HEK293T (cell line): ENCODE data around the gene KDM2B.

ENCODE experiments used
- CTCF ChIA-PET: fragments of 350-600 bp; formaldehyde crosslinking; extraction: SDS; loops from one replicate; lab custom pipeline; 2021; ENCODE audit warnings: antibody characterized with exemption, inconsistent platforms; lab: Yijun Ruan, JAX
- POLR2A ChIA-PET: fragments of 350-600 bp; formaldehyde crosslinking; extraction: SDS; loops from one replicate; lab custom pipeline; 2020; ENCODE audit warnings: antibody characterized with exemption, inconsistent platforms; lab: Yijun Ruan, JAX
- DNase-seq: peaks from one replicate; pipeline ENCODE4 v3.0.0; 2012; ENCODE audit warnings: mixed read lengths; ENCODE audit errors: extremely low spot score
- ARNT ChIP-seq: fragments of 450-650 bp; IDR thresholded peaks from 2 replicates; pipeline ENCODE4 v1.6.1; 2017; ENCODE audit warnings: mild to moderate bottlenecking
- BHLHE40 ChIP-seq: fragments of 450-650 bp; IDR thresholded peaks from 2 replicates; pipeline ENCODE4 v1.6.1; 2016; ENCODE audit warnings: mild to moderate bottlenecking, moderate library complexity, borderline replicate concordance
- CTBP1 ChIP-seq: fragments of 450-650 bp; IDR thresholded peaks from 2 replicates; pipeline ENCODE4 v1.6.1; 2016; ENCODE audit warnings: borderline replicate concordance
- ELF4 ChIP-seq: fragments of 450-650 bp; IDR thresholded peaks from 2 replicates; pipeline ENCODE4 v1.6.1; 2017; ENCODE audit warnings: antibody characterized with exemption
- FOXA1 ChIP-seq: fragments of 450-650 bp; IDR thresholded peaks from 2 replicates; pipeline ENCODE4 v1.6.1; 2016; ENCODE audit warnings: mild to moderate bottlenecking
- FOXK2 ChIP-seq: fragments of 450-650 bp; IDR thresholded peaks from 2 replicates; pipeline ENCODE4 v1.6.1; 2016; ENCODE audit warnings: mild to moderate bottlenecking
- FOXM1 ChIP-seq: fragments of 450-650 bp; IDR thresholded peaks from 2 replicates; pipeline ENCODE4 v1.6.1; 2017; ENCODE audit warnings: mild to moderate bottlenecking, borderline replicate concordance
- HDGF ChIP-seq: fragments of 450-650 bp; IDR thresholded peaks from 2 replicates; pipeline ENCODE4 v1.6.1; 2017; ENCODE audit warnings: antibody characterized with exemption, borderline replicate concordance
- L3MBTL2 ChIP-seq: fragments of 450-650 bp; conservative IDR thresholded peaks from 2 replicates; pipeline ENCODE4 v1.6.1; 2016; ENCODE audit warnings: mild to moderate bottlenecking
- LEF1 ChIP-seq: fragments of 450-650 bp; IDR thresholded peaks from 2 replicates; pipeline ENCODE4 v1.6.1; 2017; ENCODE audit warnings: mild to moderate bottlenecking, borderline replicate concordance
- NFRKB ChIP-seq: fragments of 450-650 bp; IDR thresholded peaks from 2 replicates; pipeline ENCODE4 v1.6.1; 2016; ENCODE audit warnings: mild to moderate bottlenecking, moderate library complexity
- PKNOX1 ChIP-seq: fragments of 450-650 bp; IDR thresholded peaks from 2 replicates; pipeline ENCODE4 v1.6.1; 2016
- SP1 ChIP-seq: fragments of 450-650 bp; IDR thresholded peaks from 2 replicates; pipeline ENCODE4 v1.6.1; 2017
- SUZ12 ChIP-seq: fragments of 450-650 bp; IDR thresholded peaks from 2 replicates; pipeline ENCODE4 v1.6.1; 2016; ENCODE audit warnings: mild to moderate bottlenecking
- TARDBP ChIP-seq: fragments of 450-650 bp; IDR thresholded peaks from 2 replicates; pipeline ENCODE4 v1.6.1; 2016
- ZNF384 ChIP-seq: fragments of 450-650 bp; IDR thresholded peaks from 2 replicates; pipeline ENCODE4 v1.6.1; 2016

Gene KDM2B

DNA sequence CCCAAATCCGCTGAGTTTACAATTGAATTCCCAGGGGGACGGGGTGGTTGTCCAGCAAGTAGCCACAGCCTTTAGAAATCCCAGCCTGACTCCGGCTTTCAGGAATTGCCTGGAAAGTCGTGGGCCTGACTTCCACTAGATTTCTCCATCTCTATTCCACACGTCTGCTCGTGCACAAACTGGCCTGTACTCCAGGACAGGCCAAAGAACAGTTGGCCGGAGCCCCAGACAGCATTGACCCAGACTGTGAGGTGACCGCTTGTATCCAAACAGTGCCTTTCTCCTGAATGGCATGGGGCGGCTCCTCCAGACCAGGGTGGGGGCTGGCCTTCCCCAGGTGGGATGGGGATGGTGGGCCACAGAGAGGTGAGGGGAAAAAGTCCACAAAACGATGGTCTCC lies 62.2 kb downstream of the KDM2B start:
- TF ChIP-seq TARDBP, result no peak
- TF ChIP-seq BHLHE40, result no peak
- TF ChIP-seq SP1, result no peak
- TF ChIP-seq HDGF, result no peak
- TF ChIP-seq LEF1, result no peak
- CTCF ChIA-PET, result no interaction called here
- POLR2A ChIA-PET, result no interaction called here
- DNase-seq, result no peak

DNA sequence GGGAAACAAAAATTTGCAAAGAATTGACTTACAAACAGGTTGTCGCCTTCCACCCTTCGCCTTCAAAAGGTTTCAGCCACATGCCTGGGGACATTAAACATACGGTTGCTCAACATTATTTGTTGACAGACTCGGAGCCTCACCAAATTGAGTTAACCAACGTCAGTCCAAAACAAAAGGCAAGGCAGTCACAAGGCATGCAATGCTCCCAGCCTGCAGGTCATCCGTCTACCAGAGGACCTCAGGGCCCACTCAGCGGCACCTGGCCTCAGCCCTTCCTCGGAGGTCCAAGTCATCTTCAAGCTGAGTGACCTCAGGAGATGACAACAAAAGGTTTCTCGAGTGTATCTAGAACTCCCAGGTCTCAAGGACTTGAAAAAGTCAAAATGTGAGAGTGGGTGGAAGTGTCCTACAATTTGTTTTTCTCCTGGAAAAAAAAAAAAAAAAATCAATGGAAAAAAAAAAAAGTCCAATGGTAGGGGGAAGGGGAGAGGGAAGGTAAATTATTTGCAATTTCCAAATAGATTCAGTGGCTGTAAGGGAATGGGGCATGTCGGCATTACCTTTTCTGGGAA lies 64.3 kb downstream of the KDM2B start:
- ChIA-PET CTCF (no interaction called here), POLR2A (no interaction called here)
- TF ChIP-seq HDGF (no peak), ZNF384 (no peak; the same call in 1 of the 2 replicates), SUZ12 (no peak), FOXA1 (no peak), FOXK2 (no peak), FOXM1 (no peak), CTBP1 (no peak), SP1 (no peak), NFRKB (no peak), TARDBP (no peak), PKNOX1 (no peak)
- no peak for DNase-seq

DNA sequence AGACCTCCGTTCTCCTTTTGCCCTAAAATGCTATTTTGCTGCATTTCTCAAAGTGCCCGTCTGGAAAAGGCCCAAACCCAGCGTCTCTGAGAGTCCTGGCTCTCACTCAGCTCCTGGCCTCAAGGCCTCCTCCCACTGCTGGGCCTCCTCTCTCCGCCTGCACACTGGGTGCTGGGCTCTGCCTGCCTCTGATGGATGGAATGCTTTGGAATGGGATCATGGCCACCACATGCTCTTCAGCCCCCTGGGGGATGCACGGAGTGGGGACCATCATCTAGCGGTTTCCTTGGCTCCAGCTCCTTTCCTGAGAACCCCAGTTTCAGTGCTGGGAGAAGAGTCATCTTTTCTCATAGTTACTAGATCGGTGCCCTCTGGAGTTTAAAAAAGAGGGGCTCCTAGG lies 65.2 kb downstream of the KDM2B start:
- ChIA-PET POLR2A (no interaction called here), CTCF (no interaction called here)
- DNase-seq, result no peak
- TF ChIP-seq LEF1 (no peak), FOXM1 (no peak), ARNT (no peak), FOXA1 (no peak), CTBP1 (no peak), NFRKB (no peak), HDGF (no peak), ELF4 (no peak), SUZ12 (no peak), ZNF384 (no peak), L3MBTL2 (no peak)

DNA sequence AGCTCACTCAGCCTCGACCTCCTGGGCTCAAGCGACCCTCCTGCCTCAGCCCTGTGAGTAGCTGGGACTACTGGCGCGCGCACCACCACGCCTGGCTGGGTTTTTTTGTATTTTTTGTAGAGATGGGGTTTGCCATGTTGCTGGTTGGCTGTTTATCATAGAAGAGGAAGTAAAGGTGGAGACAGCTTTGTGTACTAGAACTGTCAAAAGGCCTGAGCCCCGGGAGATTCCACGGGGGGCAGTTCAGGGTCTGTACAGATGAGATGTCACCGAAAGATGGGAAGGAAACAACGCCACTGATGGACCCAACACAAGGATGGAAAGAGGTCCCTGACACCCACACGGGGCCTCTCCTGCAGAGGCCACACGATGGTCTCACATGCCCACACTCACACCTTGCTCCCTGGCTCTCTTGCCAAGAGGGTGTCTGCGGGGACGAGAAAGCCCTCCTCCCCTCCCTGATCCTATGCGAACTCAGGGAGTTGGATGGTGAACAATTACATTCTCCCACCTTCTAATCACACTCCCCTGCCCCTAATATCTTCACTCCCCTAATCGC lies 66.6 kb downstream of the KDM2B start:
- TF ChIP-seq ARNT, result no peak
- no peak for TF ChIP-seq L3MBTL2
- TF ChIP-seq PKNOX1, result no peak
- TF ChIP-seq NFRKB, result no peak
- TF ChIP-seq CTBP1, result no peak
- TF ChIP-seq BHLHE40, result no peak
- no peak for TF ChIP-seq ZNF384
- no peak for TF ChIP-seq ELF4
- no peak for TF ChIP-seq SP1
- no peak for TF ChIP-seq SUZ12
- TF ChIP-seq FOXA1, result no peak
- TF ChIP-seq FOXM1, result no peak
- DNase-seq, result no peak
- ChIA-PET POLR2A (no interaction called here), CTCF (no interaction called here)

DNA sequence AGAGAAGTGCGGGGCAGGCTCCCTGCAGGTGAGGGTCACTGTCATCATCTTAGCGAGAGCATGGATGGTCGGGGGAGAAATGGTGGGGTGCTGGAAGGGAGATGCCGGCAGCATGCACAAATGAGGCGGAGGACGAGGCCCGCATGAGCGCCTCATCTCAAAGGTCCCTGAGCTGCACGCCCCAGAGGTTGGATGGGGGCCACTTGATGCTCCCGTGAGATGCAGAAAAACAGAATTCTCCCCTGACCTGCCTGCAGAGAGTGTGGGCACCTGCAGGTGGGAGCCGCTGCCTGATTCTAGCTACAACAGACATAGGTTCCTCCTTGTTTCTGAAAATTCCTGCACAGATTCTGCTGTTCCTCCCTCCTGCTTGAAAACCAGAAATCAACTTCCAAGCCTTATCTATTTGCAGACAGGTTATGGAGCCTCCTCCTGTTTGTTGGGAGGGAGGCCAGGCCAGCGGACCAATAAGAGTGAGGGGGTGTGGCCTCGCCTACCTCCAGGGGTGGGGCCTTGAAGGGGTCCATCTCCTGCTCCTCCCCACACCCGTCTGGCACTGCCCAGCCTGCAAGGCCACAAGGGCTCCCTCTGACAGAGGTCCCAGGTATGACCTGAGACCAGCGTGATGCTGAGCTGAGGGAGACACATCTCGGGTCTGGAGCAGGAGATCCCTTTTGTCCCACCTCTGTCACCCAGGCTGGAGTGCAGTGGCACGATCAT lies 67.2 kb downstream of the KDM2B start:
- CTCF ChIA-PET, result no interaction called here
- peak; percentile 72 for DNase-seq
- POLR2A ChIA-PET, result no interaction called here
- TF ChIP-seq BHLHE40, result no peak
- TF ChIP-seq FOXM1, result no peak
- no peak for TF ChIP-seq LEF1
- no peak for TF ChIP-seq SP1
- TF ChIP-seq NFRKB, result no peak
- no peak for TF ChIP-seq SUZ12
- TF ChIP-seq TARDBP, result no peak

GRCh38 chr12:121512561-121512960 lies 68.3 kb downstream of the KDM2B start:
- CTCF ChIA-PET, result interaction anchor here (0.5 kb wide), 1 partner anchor 13 kb away, joined by 3 read pairs; no protein-coding TSS in a partner anchor
- POLR2A ChIA-PET, result no interaction called here
- no peak for TF ChIP-seq SUZ12
- no peak for TF ChIP-seq FOXM1
- DNase-seq, result no peak

GRCh38 chr12:121511916-121512315 lies 68.9 kb downstream of the KDM2B start:
- TF ChIP-seq ZNF384 (no peak), LEF1 (no peak), CTBP1 (no peak), L3MBTL2 (no peak), PKNOX1 (no peak), FOXM1 (no peak), FOXA1 (no peak), BHLHE40 (no peak), SP1 (no peak), NFRKB (no peak), ELF4 (no peak), SUZ12 (no peak), HDGF (no peak), ARNT (no peak), FOXK2 (no peak), TARDBP (no peak)
- ChIA-PET POLR2A (no interaction called here), CTCF (interaction anchor here (0.5 kb wide), 1 partner anchor 13 kb away, joined by 3 read pairs; no protein-coding TSS in a partner anchor)
- DNase-seq, result no peak
